LHCN-M2 (cell line): ENCODE measurements around the gene DNAJC13. TPM values are rescaled to one million over a fixed set of nuclear protein-coding genes. Genes with fewer than 3 reads are reported as not detected.

ENCODE experiments used
- DNase-seq: peaks from one replicate; pipeline ENCODE4 v3.0.0-alpha.2; 2012; ENCODE audit warnings: low read depth
- total RNA-seq: library from RNA; depleted of rRNA; stranded (reverse); fragments of >200 nt; gene quantifications from 2 replicates; pipeline ENCODE4 v1.2.3, GENCODE V29; 2014

DNAJC13 gene
- total RNA-seq, 1 experiment from 2014 or later: 52.6 TPM

- no peak for DNase-seq
Observed at GRCh38 chr3:132405609-132406299, 11.5 kb upstream of the DNAJC13 start.

DNA sequence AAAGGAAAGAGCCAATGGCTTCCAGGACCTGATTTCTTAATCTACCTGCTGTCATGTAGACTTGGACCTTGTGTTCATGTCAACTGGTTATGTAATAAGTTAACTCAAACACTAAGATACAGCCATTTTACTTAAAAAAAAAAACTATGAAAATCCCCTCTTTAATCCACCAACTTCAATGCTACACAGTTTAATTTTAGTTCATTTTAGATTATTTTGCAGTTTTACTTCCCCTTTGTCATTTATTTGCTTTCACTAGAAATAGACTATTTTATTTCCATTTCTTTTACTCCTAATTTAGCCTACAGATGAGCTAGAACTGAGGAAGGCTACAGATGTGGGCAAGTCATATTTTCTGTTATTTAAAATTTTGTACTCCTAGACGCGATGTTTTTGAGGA, 10.7 kb upstream of the DNAJC13 start:
- DNase-seq: no peak

DNA sequence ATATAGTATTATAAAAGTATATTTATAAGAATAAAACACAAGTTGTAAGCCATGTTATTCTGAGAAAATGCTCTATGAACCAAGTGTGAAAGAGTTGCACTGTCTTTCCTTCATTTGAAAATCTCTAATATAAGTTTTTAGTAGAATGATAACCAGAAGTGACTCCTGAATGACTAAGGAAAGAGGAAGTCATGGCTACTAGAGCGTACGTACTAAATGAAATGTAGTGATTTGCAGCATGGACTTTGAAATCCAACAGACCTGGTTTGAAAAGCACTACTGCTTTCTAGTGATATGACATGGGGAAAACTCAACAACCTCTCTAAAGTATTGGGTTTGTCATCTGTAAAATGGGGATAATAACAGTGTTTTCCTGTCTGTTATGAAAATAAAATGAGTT, 10.3 kb upstream of the DNAJC13 start:
- no peak for DNase-seq

DNA sequence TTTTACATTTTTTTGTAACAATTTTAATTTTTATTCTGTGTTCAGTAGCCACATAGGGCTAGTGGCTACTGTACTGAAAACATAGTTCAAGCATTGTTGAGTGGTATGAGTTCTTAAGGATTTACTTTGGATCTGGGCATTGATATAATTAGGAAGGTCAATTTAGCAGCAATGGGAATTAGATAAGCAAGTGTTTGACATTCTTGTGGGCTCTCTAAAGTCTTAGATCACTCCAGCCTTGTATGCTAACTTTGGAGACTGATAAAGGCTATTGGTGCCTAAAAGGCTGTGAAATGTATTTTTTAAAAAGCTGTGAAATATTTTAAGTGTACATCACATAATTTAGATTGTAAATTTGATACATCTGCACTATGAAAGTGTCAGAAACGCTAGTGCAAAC, 2.5 kb upstream of the DNAJC13 start:
- no peak for DNase-seq

GRCh38 chr3:132416161-132416560, 1.1 kb upstream of the DNAJC13 start:
- no peak for DNase-seq

- DNase-seq: peak; percentile 75
Observed at GRCh38 chr3:132417695-132418411, 551 bp downstream of the DNAJC13 start.

DNA sequence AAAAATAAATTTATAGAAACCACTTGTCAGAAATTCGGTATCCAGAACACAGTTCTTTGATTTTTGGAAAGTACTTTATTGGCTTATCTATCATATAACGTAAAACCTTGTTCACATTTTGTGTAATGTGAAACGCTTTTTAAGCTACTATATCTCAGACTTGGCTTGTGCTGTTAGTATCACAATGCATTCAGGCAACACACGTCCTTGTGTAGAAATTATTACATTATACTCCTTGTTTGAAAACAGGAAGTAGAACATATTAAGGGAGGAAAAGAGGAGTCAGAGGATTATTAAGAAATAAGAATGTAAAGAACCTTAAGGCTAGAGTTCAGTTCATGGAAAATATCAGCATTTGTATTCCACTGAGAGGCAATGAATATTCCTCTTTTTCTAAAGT, 1.6 kb downstream of the DNAJC13 start:
- no peak for DNase-seq

DNA sequence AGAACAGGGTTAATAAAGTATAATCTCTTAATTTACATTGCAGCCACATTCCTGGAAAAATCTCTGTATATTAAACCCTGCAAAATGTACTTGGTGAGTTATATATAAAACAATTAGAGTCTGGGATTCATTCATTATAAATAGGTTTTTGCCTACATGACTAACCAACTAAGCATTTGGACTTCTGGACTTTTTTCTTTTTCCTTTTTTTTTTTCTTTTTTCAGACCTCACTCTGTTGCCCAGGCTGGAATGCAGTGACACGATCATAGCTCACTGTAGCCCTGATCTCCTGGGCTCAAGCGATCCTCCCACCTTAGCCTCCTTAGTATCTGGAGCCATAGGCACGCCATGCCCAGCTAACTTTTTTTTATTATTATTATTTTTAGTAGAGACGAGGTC, 4.5 kb downstream of the DNAJC13 start:
- DNase-seq: peak; percentile 35

DNA sequence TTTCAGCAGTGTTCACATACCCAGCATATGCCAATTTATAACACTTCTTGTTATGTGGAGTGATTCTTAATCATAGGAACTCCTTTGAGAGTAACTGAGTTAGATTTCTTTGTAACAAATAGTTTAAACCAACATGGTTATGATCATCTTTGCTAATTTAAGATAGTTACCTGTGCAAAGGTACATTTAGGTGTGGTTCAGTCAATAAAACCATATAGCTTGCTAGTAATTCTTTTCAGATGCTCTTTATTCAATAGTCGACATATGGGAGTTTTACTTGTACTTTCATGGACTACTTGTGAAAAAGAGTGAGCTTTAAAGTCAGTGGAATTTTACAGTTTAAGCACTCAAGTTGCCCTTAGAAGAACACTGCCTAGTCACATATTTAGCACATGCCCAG, 5.2 kb downstream of the DNAJC13 start:
- DNase-seq: no peak

DNA sequence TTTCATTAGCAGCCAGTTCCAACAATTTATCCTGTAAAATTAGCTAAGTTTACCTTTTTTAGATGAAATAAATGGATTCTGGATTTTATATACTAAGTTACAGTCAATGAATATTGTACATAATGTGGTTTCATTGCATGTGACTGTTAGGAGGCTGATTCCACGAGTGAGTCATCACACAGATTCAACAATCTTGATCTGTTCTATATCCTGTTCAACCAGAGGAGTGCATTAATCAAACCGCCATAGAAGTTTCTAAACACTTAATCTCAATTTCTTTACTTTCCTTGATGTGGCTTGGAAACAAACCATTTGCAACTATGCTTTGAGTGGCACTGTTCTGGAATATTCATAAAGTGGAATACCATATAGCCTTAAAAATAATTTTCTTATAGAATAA, 15.3 kb downstream of the DNAJC13 start:
- DNase-seq: peak; percentile 83

DNA sequence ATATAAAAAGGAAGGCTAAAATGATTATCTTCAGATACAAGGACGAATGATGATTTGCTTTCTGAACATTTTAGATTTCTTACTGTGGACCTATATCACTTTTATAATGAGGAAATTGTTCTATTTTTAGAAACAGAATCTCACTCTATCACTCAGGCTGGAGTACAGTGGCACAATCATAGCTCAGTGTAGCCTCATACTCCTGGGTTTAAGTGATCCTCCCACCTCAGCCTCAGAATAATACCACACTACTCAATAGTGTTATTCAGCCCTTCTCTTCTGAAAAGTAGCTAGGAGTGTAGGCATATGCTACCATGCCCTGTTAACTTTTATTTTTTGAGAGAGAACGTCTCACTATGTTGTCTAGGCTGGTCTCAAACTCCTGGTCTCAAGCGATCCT, 15.8 kb downstream of the DNAJC13 start:
- DNase-seq: no peak

DNA sequence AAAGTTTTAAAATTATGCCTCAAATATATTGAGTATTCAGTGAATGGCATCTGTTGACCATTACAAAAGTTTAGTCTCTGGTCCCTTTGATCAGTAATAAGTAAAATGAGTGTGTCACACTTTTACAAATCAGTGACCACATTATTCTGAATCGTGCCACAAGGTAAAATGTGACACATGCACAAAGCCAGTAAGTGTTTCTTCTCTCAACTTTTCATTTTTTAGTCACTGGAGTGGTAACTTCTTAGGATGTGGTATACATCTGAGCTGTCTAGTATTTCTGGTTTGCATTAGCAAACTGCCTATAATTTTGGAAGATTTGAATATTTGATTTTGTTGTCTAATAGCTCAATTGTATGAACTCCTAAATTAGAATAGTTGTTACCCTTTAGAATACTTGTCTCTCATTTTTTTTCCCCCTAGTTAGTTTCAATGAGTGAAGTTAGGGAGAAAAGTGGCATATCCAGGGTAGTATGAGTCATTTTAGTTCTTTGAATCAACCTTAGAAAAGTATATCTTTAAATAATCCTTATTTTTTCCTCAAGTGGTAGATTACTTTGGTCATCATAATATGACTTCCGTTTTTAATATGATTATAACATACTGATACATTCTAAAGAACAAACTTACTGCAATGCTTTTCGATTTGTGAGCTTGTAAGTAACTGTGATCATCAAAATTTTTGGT, 18.1 kb downstream of the DNAJC13 start:
- DNase-seq: no peak

- no peak for DNase-seq
Observed at GRCh38 chr3:132435911-132436425, 18.7 kb downstream of the DNAJC13 start.

- no peak for DNase-seq
Observed at GRCh38 chr3:132443421-132443820, 26.1 kb downstream of the DNAJC13 start.

DNA sequence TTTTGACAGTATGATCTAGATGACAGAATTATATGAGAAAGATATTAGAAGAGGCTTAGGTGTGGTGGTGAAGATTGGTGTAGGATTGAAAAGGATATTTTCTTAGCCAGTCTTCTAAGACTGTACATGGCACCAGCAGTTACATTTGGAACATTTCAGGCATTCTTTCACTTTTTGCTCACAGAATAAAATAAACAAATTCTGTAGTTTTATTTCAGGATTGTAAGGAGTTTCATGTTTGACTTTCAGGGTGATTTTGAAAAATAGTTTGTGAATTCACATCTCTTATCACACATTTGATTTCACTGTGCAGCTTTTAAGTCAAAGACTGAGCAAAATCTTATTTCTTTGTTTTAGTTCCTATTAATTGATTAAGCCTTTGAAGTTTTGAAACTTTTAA, 27.1 kb downstream of the DNAJC13 start:
- no peak for DNase-seq

GRCh38 chr3:132445817-132446216, 28.5 kb downstream of the DNAJC13 start:
- DNase-seq: peak; percentile 21

- DNase-seq: peak; percentile 78
Observed at GRCh38 chr3:132448216-132448961, 31.1 kb downstream of the DNAJC13 start.

DNA sequence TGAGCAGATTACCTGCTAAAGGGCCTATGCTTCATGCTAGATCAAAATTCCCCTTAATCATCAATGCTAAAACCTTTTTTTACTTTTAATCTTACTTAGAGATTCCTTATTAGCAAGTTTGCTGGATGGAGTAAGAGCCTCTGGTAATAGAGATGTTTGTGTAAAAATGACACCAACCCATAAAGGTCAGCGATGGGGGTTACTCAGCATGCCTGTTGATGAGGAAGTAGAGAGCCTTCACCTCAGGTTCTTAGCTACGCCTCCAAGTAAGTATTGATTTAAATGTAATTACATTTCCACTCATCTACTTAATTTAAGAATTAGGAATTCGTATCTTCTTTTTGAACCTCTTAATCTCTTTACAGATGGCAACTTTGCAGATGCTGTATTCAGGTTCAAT, 38.8 kb downstream of the DNAJC13 start:
- no peak for DNase-seq

DNA sequence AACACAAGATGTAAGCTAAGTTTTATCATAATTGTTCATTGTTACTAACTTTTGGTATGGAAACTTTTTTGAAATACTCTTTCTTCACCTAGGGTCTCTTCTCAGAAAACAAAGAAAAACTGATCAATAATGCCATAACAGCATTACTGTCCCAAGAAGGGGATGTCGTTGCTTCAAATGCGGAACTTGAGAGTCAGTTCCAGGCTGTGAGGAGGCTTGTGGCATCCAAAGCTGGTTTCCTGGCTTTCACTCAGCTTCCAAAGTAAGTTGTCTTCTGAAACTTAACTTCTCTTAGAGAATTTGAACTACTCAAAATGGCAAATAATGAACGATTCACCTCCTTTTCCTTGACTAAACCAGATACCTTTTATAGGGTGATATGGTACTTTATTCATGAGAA, 39.3 kb downstream of the DNAJC13 start:
- DNase-seq: no peak

- no peak for DNase-seq
Observed at GRCh38 chr3:132457286-132457685, 40.0 kb downstream of the DNAJC13 start.

- no peak for DNase-seq
Observed at GRCh38 chr3:132459551-132459950, 42.2 kb downstream of the DNAJC13 start.

- DNase-seq: no peak
Observed at GRCh38 chr3:132461544-132461943, 44.2 kb downstream of the DNAJC13 start.
